Islet precursor cell (in vitro differentiated cells): ENCODE results near the gene HNMT.
A peak's percentile ranks its signal among the peaks of the same experiment; 100 is the strongest.
"Not testable (repeated sequence)": the region's sequence is repeated elsewhere in the genome, so short reads cannot be mapped to it uniquely, and the experiment has no call there.

Experiments used
- DNase-seq: peaks from one replicate; pipeline ENCODE4 v3.0.0-alpha.2; 2018

HNMT gene

GRCh38 chr2:137964066-137964858, at the start of gene HNMT:
Gene HNMT, plus strand, starts transcription at chr2:137964473. Its CDS starts 19 bp downstream, at chr2:137964492.
- DNase-seq, result peak; percentile 92

GRCh38 chr2:137921105-137921880, 43.0 kb upstream of the HNMT start:
- no peak for DNase-seq

- not testable (repeated sequence) for DNase-seq
These were observed 42.1 kb upstream of the HNMT start for GRCh38 chr2:137922171-137922570.

GRCh38 chr2:137924019-137924418, 40.3 kb upstream of the HNMT start:
- no peak for DNase-seq

- no peak for DNase-seq
These were observed 38.7 kb upstream of the HNMT start for GRCh38 chr2:137925599-137925998.

GRCh38 chr2:137927846-137928245, 36.4 kb upstream of the HNMT start:
- DNase-seq, result no peak

- peak; percentile 89 for DNase-seq
These were observed 35.4 kb upstream of the HNMT start for GRCh38 chr2:137928547-137929518.

GRCh38 chr2:137929519-137929916, 34.8 kb upstream of the HNMT start:
- no peak for DNase-seq

GRCh38 chr2:137930146-137930545, 34.1 kb upstream of the HNMT start:
- no peak for DNase-seq

GRCh38 chr2:137935591-137935990, 28.7 kb upstream of the HNMT start:
- DNase-seq, result no peak

- no peak for DNase-seq
These were observed 27.0 kb upstream of the HNMT start for GRCh38 chr2:137937246-137937645.

- no peak for DNase-seq
These were observed 26.5 kb upstream of the HNMT start for GRCh38 chr2:137937778-137938177.

GRCh38 chr2:137938204-137938603, 26.1 kb upstream of the HNMT start:
- DNase-seq, result no peak

GRCh38 chr2:137939026-137939425, 25.2 kb upstream of the HNMT start:
- no peak for DNase-seq

GRCh38 chr2:137940154-137940553, 24.1 kb upstream of the HNMT start:
- no peak for DNase-seq

GRCh38 chr2:137942037-137942832, 22.0 kb upstream of the HNMT start:
- DNase-seq, result peak; percentile 81

GRCh38 chr2:137942833-137943677, 21.2 kb upstream of the HNMT start:
- DNase-seq, result no peak

GRCh38 chr2:137943678-137944347, 20.5 kb upstream of the HNMT start:
- DNase-seq, result no peak

- DNase-seq, result no peak
These were observed 19.6 kb upstream of the HNMT start for GRCh38 chr2:137944714-137945113.

GRCh38 chr2:137945229-137945628, 19.0 kb upstream of the HNMT start:
- peak; percentile 69 for DNase-seq

GRCh38 chr2:137946227-137946626, 18.0 kb upstream of the HNMT start:
- no peak for DNase-seq
